Skeletal muscle cell (primary cell): Measurements from ENCODE around the gene MGAT4A.
"Not testable (repeated sequence)": the region's sequence is repeated elsewhere in the genome, so short reads cannot be mapped to it uniquely, and the experiment has no call there.

ENCODE experiments used
- DNase-seq: peaks from one replicate; pipeline ENCODE4 v3.0.0-alpha.2; 2010; ENCODE audit warnings: low read depth
- H3K4me3 ChIP-seq: 2 replicates; pipeline ENCODE4 v1.5.1; 2011; ENCODE audit warnings: low read depth, mild to moderate bottlenecking, control low read depth, low read length, moderate library complexity

The MGAT4A gene

GRCh38 chr2:98732430-98733051 lies 1.6 kb upstream of the MGAT4A start:
- no peak for DNase-seq
- no peak overlapping the region for H3K4me3 ChIP-seq

GRCh38 chr2:98731894-98732349 lies 990 bp upstream of the MGAT4A start:
- no peak for DNase-seq
- peak overlapping the region; percentile 51 for H3K4me3 ChIP-seq

- no peak for DNase-seq
- H3K4me3 ChIP-seq = peak overlapping the region; percentile 41
Measured at GRCh38 chr2:98730707-98731040, 258 bp downstream of the MGAT4A start.

GRCh38 chr2:98730053-98730706 lies 752 bp downstream of the MGAT4A start:
- no peak for DNase-seq
- peak overlapping the region; percentile 41 for H3K4me3 ChIP-seq

- H3K4me3 ChIP-seq = no peak overlapping the region
- no peak for DNase-seq
Measured at GRCh38 chr2:98729652-98730051, 1.3 kb downstream of the MGAT4A start.

- not testable (repeated sequence) for DNase-seq, H3K4me3 ChIP-seq
Measured at GRCh38 chr2:98728088-98728718, 2.7 kb downstream of the MGAT4A start.

- H3K4me3 ChIP-seq = no peak overlapping the region
- no peak for DNase-seq
Measured at GRCh38 chr2:98727369-98728087, 3.4 kb downstream of the MGAT4A start.

GRCh38 chr2:98726735-98727368 lies 4.1 kb downstream of the MGAT4A start:
- DNase-seq = no peak
- H3K4me3 ChIP-seq = no peak overlapping the region

- H3K4me3 ChIP-seq = no peak overlapping the region
- no peak for DNase-seq
Measured at GRCh38 chr2:98726205-98726604, 4.7 kb downstream of the MGAT4A start.

GRCh38 chr2:98720286-98720685 lies 10.6 kb downstream of the MGAT4A start:
- DNase-seq = no peak
- H3K4me3 ChIP-seq = no peak overlapping the region

GRCh38 chr2:98717621-98718020 lies 13.3 kb downstream of the MGAT4A start:
- DNase-seq = no peak
- no peak overlapping the region for H3K4me3 ChIP-seq

- no peak for DNase-seq
- H3K4me3 ChIP-seq = no peak overlapping the region
Measured at GRCh38 chr2:98716786-98717185, 14.1 kb downstream of the MGAT4A start.

GRCh38 chr2:98715812-98716451 lies 15.0 kb downstream of the MGAT4A start:
- H3K4me3 ChIP-seq = no peak overlapping the region
- no peak for DNase-seq

- no peak overlapping the region for H3K4me3 ChIP-seq
- DNase-seq = no peak
Measured at GRCh38 chr2:98713332-98714015, 17.5 kb downstream of the MGAT4A start.

- H3K4me3 ChIP-seq = no peak overlapping the region
Measured at GRCh38 chr2:98712145-98712544, 18.8 kb downstream of the MGAT4A start.

GRCh38 chr2:98711506-98711905 lies 19.4 kb downstream of the MGAT4A start:
- no peak overlapping the region for H3K4me3 ChIP-seq
- DNase-seq = no peak

More at GRCh38 chr2:98712145-98712544, 18.8 kb downstream of the MGAT4A start:
- DNase-seq = no peak

- no peak overlapping the region for H3K4me3 ChIP-seq
- no peak for DNase-seq
Measured at GRCh38 chr2:98710734-98711133, 20.2 kb downstream of the MGAT4A start.

GRCh38 chr2:98709535-98709934 lies 21.4 kb downstream of the MGAT4A start:
- no peak for DNase-seq
- no peak overlapping the region for H3K4me3 ChIP-seq
